Measurements from ENCODE around the gene KLHDC8A. TPM values are rescaled to one million over a fixed set of nuclear protein-coding genes. Genes with fewer than 3 reads are reported as not detected.
"Not testable (repeated sequence)": the region's sequence is repeated elsewhere in the genome, so short reads cannot be mapped to it uniquely, and the experiment has no call there.

The KLHDC8A gene
- total and polyA plus RNA-seq, 4 donors: 9.9 to 56.8 (median 31.0) TPM

GRCh38 chr1:205373022-205373797, 16.5 kb upstream of the KLHDC8A start:
- 73% methylated on average over 3 of the region's 9 CpGs for WGBS (ENCODE audit: insufficient coverage)
- Histone ChIP-seq H3K27me3 (ENCODE audit: control insufficient read depth, insufficient read depth, low read length) (no peaks in the 10 kb centered on the region), H3K9me3 (ENCODE audit: control insufficient read depth, insufficient read depth, low read length) (no peaks in the 10 kb centered on the region), H3K36me3 (ENCODE audit: control insufficient read depth, insufficient read depth, low read length) (no peaks in the 10 kb centered on the region), H3K4me1 (ENCODE audit: control insufficient read depth, insufficient read depth, low read length) (peaks cover 11% of the 10 kb centered on the region), H3K4me3 (ENCODE audit: low read depth, low read length) (no peak overlapping the region), H3K27ac (ENCODE audit: low read depth, low read length) (no peak overlapping the region)
- peak in 1 of 6 donors; percentile 86 for DNase-seq (ENCODE audit: low read depth in 4 of 6, low spot score in 6 of 6)

GRCh38 chr1:205371871-205372660, 15.3 kb upstream of the KLHDC8A start:
- no peaks in the 10 kb centered on the region for H3K27me3 ChIP-seq (ENCODE audit: control insufficient read depth, insufficient read depth, low read length)
- no peaks in the 10 kb centered on the region for H3K9me3 ChIP-seq (ENCODE audit: control insufficient read depth, insufficient read depth, low read length)
- DNase-seq (ENCODE audit: low read depth in 4 of 6, low spot score in 6 of 6): no peak
- H3K4me3 ChIP-seq (ENCODE audit: low read depth, low read length): no peak overlapping the region
- peaks cover 11% of the 10 kb centered on the region for H3K4me1 ChIP-seq (ENCODE audit: control insufficient read depth, insufficient read depth, low read length)
- no peaks in the 10 kb centered on the region for H3K36me3 ChIP-seq (ENCODE audit: control insufficient read depth, insufficient read depth, low read length)
- no peak overlapping the region for H3K27ac ChIP-seq (ENCODE audit: low read depth, low read length)
- WGBS (ENCODE audit: insufficient coverage): 60% methylated on average over 7 of the region's 11 CpGs

DNA sequence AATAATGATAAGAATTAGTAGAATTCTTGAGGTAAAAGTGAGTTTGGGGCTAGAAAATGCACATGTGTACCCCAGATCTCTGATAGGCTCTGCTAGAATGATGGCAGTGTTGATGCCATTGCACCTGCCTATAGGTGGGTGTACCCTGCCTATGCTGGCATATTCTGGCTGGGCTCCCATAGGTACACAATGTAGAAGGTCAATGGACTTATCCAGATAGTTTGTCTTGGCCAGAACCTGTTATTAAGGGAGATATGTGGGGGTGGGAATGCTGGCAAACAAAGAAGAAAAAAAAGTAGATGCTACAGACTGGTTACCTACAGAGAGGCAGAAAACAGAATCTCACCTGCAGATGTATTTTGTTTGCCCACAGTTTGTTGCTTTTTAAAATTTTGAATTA, 14.1 kb upstream of the KLHDC8A start:
- Histone ChIP-seq H3K27me3 (ENCODE audit: control insufficient read depth, insufficient read depth, low read length) (no peaks in the 10 kb centered on the region), H3K27ac (ENCODE audit: low read depth, low read length) (no peak overlapping the region), H3K4me3 (ENCODE audit: low read depth, low read length) (no peak overlapping the region), H3K4me1 (ENCODE audit: control insufficient read depth, insufficient read depth, low read length) (peaks cover 13% of the 10 kb centered on the region), H3K9me3 (ENCODE audit: control insufficient read depth, insufficient read depth, low read length) (no peaks in the 10 kb centered on the region), H3K36me3 (ENCODE audit: control insufficient read depth, insufficient read depth, low read length) (no peaks in the 10 kb centered on the region)
- DNase-seq (ENCODE audit: low read depth in 4 of 6, low spot score in 6 of 6): no peak

DNA sequence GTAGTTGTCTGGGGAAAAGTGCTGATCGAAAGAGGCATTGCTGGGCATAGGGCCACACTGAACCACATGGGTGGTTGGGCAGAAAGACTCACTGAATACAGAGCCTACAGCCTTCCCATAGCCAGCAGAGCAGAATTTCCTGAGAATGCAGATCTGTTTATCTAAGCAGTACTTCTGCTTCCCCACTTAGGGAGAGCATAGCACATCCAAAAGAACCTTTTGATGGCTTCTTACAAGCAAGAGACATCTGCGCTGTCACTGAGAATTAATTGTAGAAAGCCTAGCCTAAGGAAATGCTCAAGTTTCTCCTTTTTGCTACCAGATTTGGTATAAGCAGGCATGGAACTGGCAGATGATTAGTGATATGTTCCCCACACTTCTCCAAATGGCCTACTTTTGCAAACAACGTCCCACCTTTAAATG, 13.0 kb upstream of the KLHDC8A start:
- Histone ChIP-seq H3K9me3 (ENCODE audit: control insufficient read depth, insufficient read depth, low read length) (no peaks in the 10 kb centered on the region), H3K4me3 (ENCODE audit: low read depth, low read length) (no peak overlapping the region), H3K27ac (ENCODE audit: low read depth, low read length) (peak overlapping the region; percentile 49), H3K4me1 (ENCODE audit: control insufficient read depth, insufficient read depth, low read length) (peaks cover 9% of the 10 kb centered on the region), H3K27me3 (ENCODE audit: control insufficient read depth, insufficient read depth, low read length) (no peaks in the 10 kb centered on the region), H3K36me3 (ENCODE audit: control insufficient read depth, insufficient read depth, low read length) (no peaks in the 10 kb centered on the region)
- WGBS (ENCODE audit: insufficient coverage): 25% methylated on average over 1 of the region's 3 CpGs
- DNase-seq (ENCODE audit: low read depth in 4 of 6, low spot score in 6 of 6): peak in 1 of 6 donors; percentile 85

DNA sequence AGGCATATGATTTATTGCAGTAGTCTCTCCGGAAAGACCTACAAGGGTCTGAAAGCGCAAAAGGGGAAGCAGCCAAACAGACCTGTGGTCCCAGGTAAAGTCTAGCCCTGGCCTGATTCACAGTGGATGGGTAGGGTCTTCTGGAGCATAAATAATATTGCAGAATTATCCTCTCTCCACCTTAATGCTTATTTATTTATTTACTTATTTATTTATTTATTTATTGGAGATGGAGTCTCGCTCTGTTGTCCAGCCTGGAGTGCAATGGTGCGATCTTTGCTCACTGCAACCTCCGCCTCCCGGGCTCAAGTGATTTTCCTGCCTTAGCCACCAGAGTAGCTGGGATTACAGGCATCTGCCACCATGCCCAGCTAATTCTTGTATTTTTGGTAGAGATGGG, 11.8 kb upstream of the KLHDC8A start:
- Histone ChIP-seq H3K27ac (ENCODE audit: low read depth, low read length) (no peak overlapping the region), H3K36me3 (ENCODE audit: control insufficient read depth, insufficient read depth, low read length) (no peaks in the 10 kb centered on the region), H3K4me1 (ENCODE audit: control insufficient read depth, insufficient read depth, low read length) (peaks cover 9% of the 10 kb centered on the region), H3K4me3 (ENCODE audit: low read depth, low read length) (no peak overlapping the region), H3K27me3 (ENCODE audit: control insufficient read depth, insufficient read depth, low read length) (no peaks in the 10 kb centered on the region), H3K9me3 (ENCODE audit: control insufficient read depth, insufficient read depth, low read length) (no peaks in the 10 kb centered on the region)
- 90% methylated on average over 5 of the region's 6 CpGs for WGBS (ENCODE audit: insufficient coverage)
- no peak for DNase-seq (ENCODE audit: low read depth in 4 of 6, low spot score in 6 of 6)

GRCh38 chr1:205365945-205366463, 9.3 kb upstream of the KLHDC8A start:
- no peaks in the 10 kb centered on the region for H3K27me3 ChIP-seq (ENCODE audit: control insufficient read depth, insufficient read depth, low read length)
- DNase-seq (ENCODE audit: low read depth in 4 of 6, low spot score in 6 of 6): peak in 1 of 6 donors; percentile 61
- no peak overlapping the region for H3K27ac ChIP-seq (ENCODE audit: low read depth, low read length)
- no peak overlapping the region for H3K4me3 ChIP-seq (ENCODE audit: low read depth, low read length)
- 39% methylated on average over 4 of the region's 8 CpGs for WGBS (ENCODE audit: insufficient coverage)
- H3K9me3 ChIP-seq (ENCODE audit: control insufficient read depth, insufficient read depth, low read length): no peaks in the 10 kb centered on the region
- no peaks in the 10 kb centered on the region for H3K36me3 ChIP-seq (ENCODE audit: control insufficient read depth, insufficient read depth, low read length)
- H3K4me1 ChIP-seq (ENCODE audit: control insufficient read depth, insufficient read depth, low read length): peaks cover 10% of the 10 kb centered on the region

- DNase-seq (ENCODE audit: low read depth in 4 of 6, low spot score in 6 of 6); H3K27ac ChIP-seq (ENCODE audit: low read depth, low read length); H3K27me3 ChIP-seq (ENCODE audit: control insufficient read depth, insufficient read depth, low read length); H3K4me3 ChIP-seq (ENCODE audit: low read depth, low read length); H3K36me3 ChIP-seq (ENCODE audit: control insufficient read depth, insufficient read depth, low read length); H3K9me3 ChIP-seq (ENCODE audit: control insufficient read depth, insufficient read depth, low read length): not testable (repeated sequence)
- 100% methylated on average over 2 of the region's 8 CpGs for WGBS (ENCODE audit: insufficient coverage)
- H3K4me1 ChIP-seq (ENCODE audit: control insufficient read depth, insufficient read depth, low read length): peaks cover 17% of the 10 kb centered on the region
Observed at GRCh38 chr1:205365086-205365485, 8.4 kb upstream of the KLHDC8A start.

DNA sequence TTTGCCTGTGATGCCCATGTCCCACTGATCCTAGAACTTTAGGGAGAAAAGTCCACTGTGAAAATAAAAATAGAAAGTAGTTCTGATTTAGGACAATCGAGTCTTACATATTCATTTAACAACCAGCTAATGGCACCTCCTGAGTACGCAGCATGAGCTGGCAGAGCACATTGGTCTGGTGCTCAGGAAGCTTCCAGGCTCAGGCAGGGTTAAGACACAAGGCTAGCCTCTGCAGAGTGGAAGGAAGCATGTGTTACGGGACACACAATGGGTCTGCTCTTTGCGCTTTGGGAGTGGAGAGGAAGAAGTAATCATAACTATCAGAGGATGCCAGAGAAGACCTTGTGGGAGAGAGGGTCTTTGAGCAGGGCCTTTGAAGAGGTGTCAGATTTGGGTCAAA, 4.2 kb upstream of the KLHDC8A start:
- Histone ChIP-seq H3K9me3 (ENCODE audit: control insufficient read depth, insufficient read depth, low read length) (no peaks in the 10 kb centered on the region), H3K36me3 (ENCODE audit: control insufficient read depth, insufficient read depth, low read length) (no peaks in the 10 kb centered on the region), H3K27me3 (ENCODE audit: control insufficient read depth, insufficient read depth, low read length) (no peaks in the 10 kb centered on the region), H3K4me3 (ENCODE audit: low read depth, low read length) (no peak overlapping the region), H3K4me1 (ENCODE audit: control insufficient read depth, insufficient read depth, low read length) (peaks cover 24% of the 10 kb centered on the region), H3K27ac (ENCODE audit: low read depth, low read length) (peak overlapping the region; percentile 68)
- 88% methylated on average over 2 of the region's 4 CpGs for WGBS (ENCODE audit: insufficient coverage)
- no peak for DNase-seq (ENCODE audit: low read depth in 4 of 6, low spot score in 6 of 6)

DNA sequence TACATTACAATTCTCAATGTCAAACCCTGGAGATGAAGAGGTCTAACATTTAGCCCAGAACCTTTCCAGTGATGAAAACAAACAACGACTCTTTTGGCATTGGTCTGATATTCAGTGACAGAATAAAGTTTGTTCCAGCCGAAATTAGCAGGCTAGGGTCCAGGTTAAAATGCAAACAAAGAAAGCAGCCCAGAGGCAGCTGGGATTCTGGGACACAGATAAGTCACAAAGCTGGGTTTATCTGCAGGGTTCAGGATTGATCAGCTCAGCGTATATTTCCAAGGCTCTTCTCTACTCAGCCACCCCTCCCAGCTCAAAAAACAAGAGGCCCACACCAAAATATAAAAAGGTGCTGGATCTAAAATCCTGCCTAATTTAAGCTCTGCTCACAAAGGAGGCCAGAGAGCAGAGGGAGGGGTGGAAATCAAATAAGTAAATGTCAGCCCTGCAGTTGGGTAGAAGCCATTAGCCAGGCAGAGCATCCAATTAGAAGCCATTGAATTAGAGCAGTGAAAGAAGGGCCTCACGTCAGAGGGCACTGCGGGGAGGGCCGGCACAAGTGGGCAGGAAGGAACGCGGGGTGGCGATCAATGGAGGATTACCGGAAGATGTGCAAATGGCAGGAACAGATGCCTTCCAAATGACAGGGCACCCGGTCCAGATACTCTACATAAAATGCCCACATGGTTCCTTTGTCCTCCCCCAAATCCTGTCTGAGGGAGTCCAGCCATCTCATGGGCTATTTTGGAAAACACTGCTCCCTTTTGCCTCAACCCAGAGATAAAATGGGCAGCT, 3.2 kb upstream of the KLHDC8A start:
- WGBS (ENCODE audit: insufficient coverage): 18% methylated on average over 10 of the region's 11 CpGs
- Histone ChIP-seq H3K4me1 (ENCODE audit: control insufficient read depth, insufficient read depth, low read length) (peaks cover 25% of the 10 kb centered on the region), H3K27ac (ENCODE audit: low read depth, low read length) (peak overlapping the region; percentile 68), H3K36me3 (ENCODE audit: control insufficient read depth, insufficient read depth, low read length) (no peaks in the 10 kb centered on the region), H3K9me3 (ENCODE audit: control insufficient read depth, insufficient read depth, low read length) (no peaks in the 10 kb centered on the region), H3K27me3 (ENCODE audit: control insufficient read depth, insufficient read depth, low read length) (no peaks in the 10 kb centered on the region), H3K4me3 (ENCODE audit: low read depth, low read length) (no peak overlapping the region)
- DNase-seq (ENCODE audit: low read depth in 4 of 6, low spot score in 6 of 6): peak in 4 of 6 donors; percentile 64 to 94 (median 80)

Data from spinal cord (tissue), 10 donors.